ENCODE measurements around the gene KIRREL3.

The KIRREL3 gene

DNA sequence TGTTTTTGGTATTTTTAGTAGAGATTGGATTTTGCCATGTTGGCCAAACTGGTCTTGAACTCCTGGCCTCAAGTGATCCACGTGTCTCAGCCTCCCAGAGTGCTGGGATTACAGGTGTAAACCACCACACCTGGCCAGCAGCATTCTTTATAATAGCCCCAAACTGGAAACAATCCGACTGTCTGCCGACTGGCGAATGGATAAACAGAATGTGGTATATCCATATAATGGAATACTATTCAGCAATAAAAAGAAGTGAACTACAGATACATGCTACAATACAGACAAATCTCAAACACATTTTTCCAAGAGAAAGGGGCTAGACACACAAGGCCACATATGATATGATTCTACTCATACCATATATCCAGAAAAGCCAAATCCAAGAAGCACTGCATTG lies 493.8 kb downstream of the KIRREL3 start:
- no peak for DNase-seq (ENCODE audit: low read depth)

GRCh38 chr11:126502982-126503381 lies 497.6 kb downstream of the KIRREL3 start:
- no peak for DNase-seq (ENCODE audit: low read depth)

DNA sequence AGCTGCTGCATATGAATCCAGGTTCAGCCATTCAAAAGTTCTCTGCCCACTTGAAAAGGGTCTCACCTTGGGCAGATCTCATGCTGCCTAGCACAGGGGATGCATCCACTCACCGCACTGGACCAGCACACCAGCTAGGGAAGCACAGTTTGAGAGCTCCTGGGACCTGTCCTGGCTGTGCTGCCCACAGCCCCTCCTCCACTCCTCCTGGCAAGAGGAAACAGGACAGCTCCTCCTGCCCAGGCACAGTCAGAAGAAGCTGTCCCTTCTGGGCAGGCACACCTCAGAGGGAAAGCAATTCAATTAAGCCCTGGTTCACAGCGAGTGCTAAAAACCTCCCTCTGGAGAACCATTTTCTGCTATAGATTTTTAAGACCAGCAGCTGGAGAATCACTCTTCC lies 498.4 kb downstream of the KIRREL3 start:
- no peak for DNase-seq (ENCODE audit: low read depth)

DNA sequence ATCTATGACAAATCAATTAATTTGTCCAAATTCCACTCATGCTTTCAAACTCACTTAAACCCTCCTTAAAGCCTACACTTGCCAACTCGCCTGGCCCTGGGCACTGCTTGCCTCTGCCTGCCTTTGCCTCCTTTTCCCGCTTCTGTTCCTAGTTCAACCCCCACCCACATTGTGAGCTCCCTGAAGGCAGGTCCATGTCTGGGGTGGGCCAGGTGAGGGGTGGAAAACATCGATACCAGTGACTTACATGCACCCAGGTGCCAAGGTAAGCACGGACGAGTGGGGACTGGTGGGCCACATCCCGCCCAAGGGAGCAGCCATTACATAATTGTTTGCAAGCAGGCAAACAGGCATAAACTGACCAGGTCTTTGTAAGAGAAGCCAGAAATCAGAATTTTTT lies 498.9 kb downstream of the KIRREL3 start:
- DNase-seq (ENCODE audit: low read depth), result no peak

GRCh38 chr11:126500981-126501380 lies 499.6 kb downstream of the KIRREL3 start:
- no peak for DNase-seq (ENCODE audit: low read depth)

DNA sequence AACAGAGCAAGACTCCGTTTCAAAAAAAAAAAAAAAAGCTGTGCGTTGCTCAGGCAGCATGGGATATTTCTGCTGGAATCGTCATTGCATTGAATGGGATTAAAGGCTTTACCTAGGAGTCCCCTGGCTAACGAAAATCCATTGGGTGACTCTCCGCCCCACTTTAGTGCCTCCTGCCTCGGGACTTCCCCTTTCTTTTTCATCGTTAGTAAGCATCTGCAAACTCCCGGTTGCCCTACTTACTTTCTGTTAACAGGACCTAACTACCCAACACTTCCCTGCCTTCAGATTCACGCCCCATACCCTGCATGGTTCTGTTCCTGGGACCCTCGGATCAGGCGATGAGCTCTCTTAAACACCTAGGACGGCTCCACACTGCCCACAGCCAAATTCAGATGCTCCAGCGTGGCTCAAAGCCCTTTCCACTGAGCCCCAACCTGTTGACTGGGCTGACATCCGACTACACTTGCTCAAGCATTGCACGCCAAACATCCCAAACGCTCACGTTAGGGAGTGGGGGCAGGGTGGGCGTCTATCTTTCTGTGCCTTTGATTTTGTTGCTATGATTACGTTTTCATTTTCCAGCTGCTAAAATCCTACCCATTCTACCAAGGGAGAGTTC lies 501.3 kb downstream of the KIRREL3 start:
- DNase-seq (ENCODE audit: low read depth), result no peak

GRCh38 chr11:126498281-126498680 lies 502.3 kb downstream of the KIRREL3 start:
- DNase-seq (ENCODE audit: low read depth), result no peak

GRCh38 chr11:126497581-126498122 lies 502.9 kb downstream of the KIRREL3 start:
- no peak for DNase-seq (ENCODE audit: low read depth)

DNA sequence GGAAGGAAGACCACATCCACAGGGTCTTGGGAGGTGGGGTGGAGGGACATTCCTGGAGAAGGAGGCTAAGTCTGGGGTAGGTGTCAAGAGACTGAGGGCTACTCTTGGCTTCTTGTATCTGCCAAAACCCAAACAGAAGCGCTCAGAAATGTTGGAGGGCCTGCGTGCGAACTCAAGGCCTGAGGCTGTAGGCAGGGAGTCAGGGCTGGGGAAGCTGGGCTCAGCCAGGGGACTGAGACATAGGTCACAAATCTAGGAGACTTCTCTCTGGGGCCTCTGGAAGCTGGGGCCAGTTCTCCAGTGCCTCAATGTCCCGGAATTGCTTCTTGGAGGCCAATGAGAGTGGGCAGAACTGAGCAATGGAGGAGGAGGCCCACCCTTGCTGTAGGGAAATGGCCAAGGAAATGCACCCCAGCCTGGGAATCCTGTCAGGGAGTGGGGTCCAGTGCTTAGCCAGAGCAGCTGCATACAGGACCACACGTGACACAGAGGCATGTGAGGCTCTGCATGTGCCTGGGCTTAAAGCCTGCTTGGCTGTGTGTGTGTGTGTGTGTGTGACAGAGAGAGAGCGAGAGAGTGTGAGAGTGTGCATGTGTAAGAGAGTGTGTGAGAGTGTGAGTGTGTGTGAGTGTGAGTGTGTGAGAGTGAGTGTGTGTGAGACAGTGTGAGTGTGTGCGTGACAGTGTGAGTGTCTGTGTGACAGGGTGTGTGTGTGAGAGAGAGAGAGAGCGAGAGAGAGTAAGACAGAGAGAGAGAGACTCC lies 503.8 kb downstream of the KIRREL3 start:
- DNase-seq (ENCODE audit: low read depth), result no peak

DNA sequence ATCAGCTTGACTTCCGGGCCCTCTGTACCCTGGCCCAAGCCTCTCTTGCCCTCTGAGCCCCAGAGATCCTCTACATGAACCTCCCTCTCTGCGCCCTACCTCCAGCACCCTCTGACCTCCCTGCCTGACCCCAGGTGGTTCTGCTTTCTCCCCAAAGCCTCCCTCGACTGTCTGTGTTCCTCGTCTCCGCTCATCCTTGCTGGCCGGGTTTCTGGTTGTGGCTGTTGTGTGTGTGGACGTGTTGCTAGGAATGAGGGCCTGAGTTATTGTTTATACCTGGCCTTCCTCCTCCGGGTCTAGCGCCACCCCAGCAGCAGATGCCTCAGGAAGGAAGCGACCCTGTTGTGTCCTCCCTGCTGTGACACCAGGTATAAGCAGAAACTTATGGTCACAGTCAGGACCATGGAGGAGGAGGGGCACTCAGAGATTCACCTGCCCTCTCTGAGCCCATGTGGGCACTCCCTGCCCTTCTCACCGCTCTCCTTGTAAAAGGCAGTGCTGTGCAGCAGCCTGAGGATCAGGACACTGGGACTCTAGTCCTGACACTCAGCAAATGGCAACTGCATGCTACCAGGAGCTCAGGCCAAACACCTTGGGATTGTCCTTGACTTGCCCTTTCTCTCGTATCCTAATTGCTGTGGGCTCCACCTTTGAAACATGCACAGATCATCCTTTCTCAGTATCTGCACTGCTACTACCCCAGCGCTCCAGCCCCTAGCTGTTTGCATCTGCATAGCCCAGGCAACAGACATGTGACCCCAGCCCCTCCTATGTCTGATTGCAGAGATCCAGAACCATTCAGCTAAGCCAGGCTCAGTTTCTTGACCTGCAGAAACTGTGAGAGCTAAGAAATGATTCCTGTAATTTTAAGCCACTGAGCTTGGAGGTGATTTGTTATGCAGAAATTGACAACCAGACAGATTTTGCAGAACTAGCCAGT lies 505.0 kb downstream of the KIRREL3 start:
- DNase-seq (ENCODE audit: low read depth), result no peak

GRCh38 chr11:126494831-126495230 lies 505.7 kb downstream of the KIRREL3 start:
- DNase-seq (ENCODE audit: low read depth), result no peak

DNA sequence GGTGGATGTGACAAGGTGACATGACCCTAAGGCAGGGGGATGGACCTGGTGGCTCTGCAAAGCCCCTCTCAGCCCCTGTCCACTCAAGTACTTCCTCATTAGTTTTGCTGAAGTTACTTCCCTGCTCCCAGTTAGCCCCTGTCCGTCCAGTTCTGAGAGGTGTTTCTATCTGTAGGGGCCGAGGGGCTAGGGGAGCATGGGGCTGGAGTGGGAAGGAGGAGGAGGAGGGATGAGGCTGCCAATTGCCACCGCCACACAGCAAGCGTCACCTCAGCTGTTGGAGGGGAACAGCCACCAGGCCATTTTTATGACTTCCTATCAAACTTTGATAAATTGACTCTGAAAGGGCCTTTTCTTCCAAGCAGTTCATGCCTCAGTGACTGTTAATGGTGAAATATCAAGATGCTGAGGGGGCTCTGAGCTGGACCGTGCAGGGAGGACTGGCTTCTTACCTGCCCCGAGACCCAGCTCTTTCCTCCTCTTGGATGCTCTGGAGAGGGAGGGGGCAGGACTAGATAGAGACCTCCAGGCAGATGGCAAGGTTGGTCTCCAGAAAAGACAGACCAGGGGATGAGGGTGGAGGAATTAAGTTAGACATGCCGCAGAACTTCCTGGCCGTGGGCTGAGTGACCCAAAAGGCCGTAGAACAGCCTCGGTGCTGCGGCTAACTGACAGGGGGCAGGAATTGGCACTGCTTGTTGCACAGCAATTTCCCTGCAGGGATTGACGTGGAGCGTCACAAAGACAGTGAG lies 508.1 kb downstream of the KIRREL3 start:
- no peak for DNase-seq (ENCODE audit: low read depth)

DNA sequence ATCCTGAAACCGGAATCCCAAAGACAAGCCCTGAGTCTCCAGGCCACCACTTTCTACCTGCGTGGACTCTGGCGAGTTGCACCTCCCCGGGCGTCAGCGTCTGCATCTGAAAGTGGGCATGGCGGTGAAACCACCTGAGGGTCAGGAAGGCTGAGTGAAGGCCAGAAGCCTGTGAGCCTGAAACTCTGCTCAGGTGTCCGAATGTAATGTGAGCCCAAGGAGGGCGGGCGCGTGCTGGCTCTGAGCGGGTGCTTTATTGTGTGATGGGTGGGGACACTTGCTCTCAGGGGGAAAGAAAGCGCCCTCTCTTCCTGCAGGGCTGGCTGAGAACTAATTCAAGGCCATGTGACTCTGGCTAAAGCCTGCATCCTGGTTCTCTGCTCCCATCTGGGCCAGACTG lies 509.5 kb downstream of the KIRREL3 start:
- no peak for DNase-seq (ENCODE audit: low read depth)

DNA sequence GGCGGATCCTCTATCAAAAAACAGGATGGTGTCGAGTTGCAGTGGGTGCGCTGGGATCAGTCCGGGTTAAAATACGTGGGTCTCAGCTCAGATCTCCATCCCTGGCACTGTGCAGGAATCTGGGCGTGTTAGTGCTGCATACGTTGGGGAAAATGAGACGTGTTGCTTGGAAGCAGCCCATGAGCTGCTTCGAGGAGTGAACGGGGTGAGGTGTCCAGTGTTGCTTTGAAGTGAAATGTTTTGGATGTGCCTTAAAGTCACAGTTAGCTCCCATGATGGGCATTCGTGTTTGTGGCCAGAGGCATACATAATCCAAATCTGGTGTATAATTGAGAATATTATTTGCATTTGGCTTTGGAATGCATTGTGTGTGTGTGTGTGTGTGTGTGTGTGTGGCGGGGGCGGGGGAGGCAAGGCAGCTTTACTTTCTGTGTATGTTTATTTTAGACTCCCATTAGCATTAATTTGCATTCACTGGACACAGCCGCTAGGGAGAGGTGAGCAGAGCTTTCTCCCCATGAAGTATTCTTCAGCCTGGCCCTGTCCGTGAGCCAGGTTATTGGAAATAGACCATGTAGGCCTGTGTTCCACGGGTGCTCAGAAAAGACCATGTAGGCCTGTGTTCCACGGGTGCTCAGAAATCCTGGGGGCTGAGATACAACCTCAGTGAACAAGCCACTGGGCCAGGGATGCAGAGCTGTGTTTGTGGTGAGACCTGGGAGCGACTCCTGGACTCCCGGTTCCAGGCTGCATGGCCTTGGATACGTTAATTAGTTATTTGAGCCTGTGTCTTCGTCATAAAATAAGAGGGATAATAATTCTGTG lies 510.5 kb downstream of the KIRREL3 start:
- no peak for DNase-seq (ENCODE audit: low read depth)

- DNase-seq (ENCODE audit: low read depth), result no peak
Measured at GRCh38 chr11:126488591-126489370, 511.8 kb downstream of the KIRREL3 start.

DNA sequence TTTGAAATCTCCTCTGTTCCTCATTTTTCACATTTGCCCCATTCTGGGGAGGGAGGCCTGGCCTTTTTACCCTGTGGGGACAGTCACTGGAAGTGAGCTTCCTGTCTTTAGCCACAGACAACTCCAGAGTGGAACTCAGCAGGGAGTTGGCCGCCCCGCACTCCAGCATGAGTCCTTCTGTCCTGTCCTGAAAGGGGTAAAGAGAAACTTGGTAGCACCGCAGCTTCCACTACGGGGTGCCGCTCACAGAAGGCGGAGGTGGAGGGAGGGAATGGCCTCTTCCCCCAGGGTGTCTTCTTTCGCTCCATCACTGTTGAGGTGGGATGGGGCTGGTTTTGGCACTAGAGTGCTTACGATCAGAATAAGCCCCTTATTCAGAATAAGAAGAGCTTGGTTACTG lies 512.9 kb downstream of the KIRREL3 start:
- DNase-seq (ENCODE audit: low read depth), result no peak

- DNase-seq (ENCODE audit: low read depth), result no peak
Measured at GRCh38 chr11:126485986-126486635, 514.5 kb downstream of the KIRREL3 start.

DNA sequence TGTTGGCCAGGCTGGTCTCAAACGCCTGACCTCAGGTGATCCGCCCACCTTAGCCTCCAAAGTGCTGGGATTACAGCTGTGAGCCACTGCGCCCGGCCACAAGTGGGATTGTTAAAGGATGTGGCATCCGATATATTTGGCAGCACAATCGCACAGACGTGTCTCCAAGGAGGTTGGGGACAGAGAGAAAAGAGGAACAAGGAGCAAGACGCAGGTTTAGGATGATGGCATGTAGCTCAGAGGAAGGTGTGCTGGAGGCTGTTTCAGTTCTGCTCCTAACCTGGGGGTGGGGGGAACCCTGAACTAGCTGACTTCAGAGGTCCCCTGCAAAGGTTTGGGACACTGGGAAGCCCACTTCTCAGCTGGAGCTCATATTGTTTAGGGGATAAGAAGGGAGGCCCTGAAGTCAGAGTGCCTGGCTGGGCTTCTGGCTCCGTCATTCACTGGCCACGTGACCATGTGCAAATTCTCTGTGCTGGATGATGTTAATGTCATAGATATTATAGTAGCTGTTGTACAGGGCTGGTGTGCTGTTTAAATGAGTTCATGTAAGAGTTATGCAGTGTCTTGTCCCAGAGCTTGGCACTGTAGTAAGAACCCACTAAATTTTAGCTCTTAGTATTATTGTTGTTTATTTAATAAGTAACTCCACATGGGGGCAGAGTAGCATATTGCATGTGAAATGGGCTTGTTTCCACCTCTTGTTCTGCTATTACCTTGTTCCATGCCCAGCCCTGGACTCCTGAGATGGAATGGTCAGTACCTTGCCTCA lies 515.4 kb downstream of the KIRREL3 start:
- DNase-seq (ENCODE audit: low read depth), result peak; percentile 26

DNA sequence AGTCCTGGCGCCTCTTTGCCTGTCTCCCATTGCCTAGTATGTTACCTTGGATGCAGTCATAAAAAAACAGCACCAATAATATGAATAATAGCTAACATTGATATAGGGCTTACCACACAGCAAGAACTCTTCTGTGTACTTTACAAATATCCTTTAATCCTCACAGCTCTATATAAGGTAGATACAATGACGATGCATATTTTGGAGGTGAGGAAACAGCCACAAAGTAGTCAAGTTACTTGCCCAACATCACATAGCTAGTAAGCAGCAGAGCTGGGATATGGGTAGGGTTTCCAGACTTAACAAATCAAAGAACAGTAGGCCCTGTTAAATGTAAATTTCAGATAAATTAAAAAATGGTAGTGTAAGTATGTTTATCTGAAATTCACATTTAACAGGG lies 516.3 kb downstream of the KIRREL3 start:
- peak; percentile 45 for DNase-seq (ENCODE audit: low read depth)
